Central memory CD8-positive, alpha-beta T cell (primary cell): ENCODE measurements around the gene MTFR1L.
"Not testable (repeated sequence)": the region's sequence is repeated elsewhere in the genome, so short reads cannot be mapped to it uniquely, and the experiment has no call there.

Experiments
- ATAC-seq: fragments of 150-1000 bp; cut with Tn5 transposase; replicated peaks from 2 replicates; pipeline ENCODE4 v1.10.0; 2022; ENCODE audit warnings: mild to moderate bottlenecking, moderate FRiP score, moderate number of reproducible peaks; ENCODE audit not compliant: poor library complexity, severe bottlenecking; ENCODE audit errors: extremely low read depth
- DNase-seq, 2 donors: peaks; one replicate each; pipeline ENCODE4 v3.0.0; 2021; ENCODE audit warnings: low spot score in 2 of 2
- H3K27ac Mint-ChIP-seq: one replicate; pipeline ENCODE4 v1.8.0; 2022; ENCODE audit warnings: low read depth, mild to moderate bottlenecking, moderate library complexity, mixed read lengths
- H3K27me3 Mint-ChIP-seq: one replicate; pipeline ENCODE4 v1.8.0; 2022; ENCODE audit warnings: mixed read lengths
- H3K36me3 Mint-ChIP-seq: one replicate; pipeline ENCODE4 v1.8.0; 2022; ENCODE audit warnings: mild to moderate bottlenecking, moderate library complexity, mixed read lengths; ENCODE audit not compliant: insufficient read depth
- H3K4me1 Mint-ChIP-seq: one replicate; pipeline ENCODE4 v1.8.0; 2022; ENCODE audit warnings: mixed read lengths
- H3K4me3 Mint-ChIP-seq: one replicate; pipeline ENCODE4 v1.8.0; 2022; ENCODE audit warnings: mild to moderate bottlenecking, moderate library complexity, mixed read lengths
- H3K9me3 Mint-ChIP-seq: one replicate; pipeline ENCODE4 v1.8.0; 2022; ENCODE audit warnings: mixed read lengths

The MTFR1L gene

DNA sequence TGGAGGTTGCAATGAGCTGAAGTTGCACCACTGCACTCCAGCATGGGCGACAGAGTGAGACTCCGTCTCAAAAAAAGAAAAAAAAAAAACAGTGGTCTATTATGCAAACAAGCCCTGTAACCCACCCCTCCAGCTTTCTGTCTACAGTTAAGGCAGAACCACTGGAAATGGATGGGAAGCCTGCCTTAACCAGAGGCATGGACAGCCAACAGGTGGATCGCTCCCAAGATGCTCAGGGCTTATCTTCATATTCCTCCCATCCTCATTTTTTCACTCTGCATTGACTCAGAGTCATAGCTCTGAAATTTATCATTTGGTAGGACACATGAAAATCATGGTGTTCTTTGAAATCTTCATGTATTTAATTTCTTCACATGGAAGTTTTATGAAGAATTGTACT is 8.7 kb downstream of the MTFR1L start:
- H3K27me3 Mint-ChIP-seq = no peaks in the 10 kb centered on the region
- no peak overlapping the region for H3K27ac Mint-ChIP-seq
- no peaks in the 10 kb centered on the region for H3K9me3 Mint-ChIP-seq
- no peak for DNase-seq
- peaks cover 57% of the 10 kb centered on the region for H3K36me3 Mint-ChIP-seq
- no peak for ATAC-seq
- no peaks in the 10 kb centered on the region for H3K4me1 Mint-ChIP-seq
- no peak overlapping the region for H3K4me3 Mint-ChIP-seq

DNA sequence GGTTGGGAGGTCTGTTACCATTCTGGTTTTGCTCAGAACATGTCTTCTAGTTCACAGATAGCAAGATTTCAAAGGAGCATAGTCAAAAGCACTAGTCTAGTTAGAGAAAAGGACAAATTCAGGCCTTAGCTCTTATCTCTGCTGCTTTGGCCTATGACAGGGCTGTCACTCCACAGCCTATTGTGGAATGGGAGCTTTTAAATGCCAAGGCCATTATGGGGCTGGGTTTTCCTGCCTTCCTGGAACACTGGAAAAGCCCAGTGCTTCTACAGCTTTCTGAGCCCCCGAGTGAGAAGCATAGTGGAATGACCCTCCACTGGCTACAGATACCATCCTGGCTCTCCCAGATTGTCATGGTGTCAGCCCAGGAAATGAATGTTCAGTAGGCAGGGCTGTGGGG is 9.3 kb downstream of the MTFR1L start:
- H3K36me3 Mint-ChIP-seq = peaks cover 57% of the 10 kb centered on the region
- no peaks in the 10 kb centered on the region for H3K9me3 Mint-ChIP-seq
- H3K27ac Mint-ChIP-seq = no peak overlapping the region

GRCh38 chr1:25831569-25832196 is 11.9 kb downstream of the MTFR1L start:
- Mint-ChIP-seq H3K27me3 (no peaks in the 10 kb centered on the region), H3K4me3 (no peak overlapping the region), H3K4me1 (no peaks in the 10 kb centered on the region), H3K36me3 (peaks cover 54% of the 10 kb centered on the region), H3K9me3 (no peaks in the 10 kb centered on the region), H3K27ac (no peak overlapping the region)
- DNase-seq (no peak), ATAC-seq (no peak)

More for the DNA sequence above, 9.3 kb downstream of the MTFR1L start:
- H3K4me3 Mint-ChIP-seq = no peak overlapping the region
- ATAC-seq (no peak), DNase-seq (no peak)
- H3K4me1 Mint-ChIP-seq = no peaks in the 10 kb centered on the region
- no peaks in the 10 kb centered on the region for H3K27me3 Mint-ChIP-seq

DNA sequence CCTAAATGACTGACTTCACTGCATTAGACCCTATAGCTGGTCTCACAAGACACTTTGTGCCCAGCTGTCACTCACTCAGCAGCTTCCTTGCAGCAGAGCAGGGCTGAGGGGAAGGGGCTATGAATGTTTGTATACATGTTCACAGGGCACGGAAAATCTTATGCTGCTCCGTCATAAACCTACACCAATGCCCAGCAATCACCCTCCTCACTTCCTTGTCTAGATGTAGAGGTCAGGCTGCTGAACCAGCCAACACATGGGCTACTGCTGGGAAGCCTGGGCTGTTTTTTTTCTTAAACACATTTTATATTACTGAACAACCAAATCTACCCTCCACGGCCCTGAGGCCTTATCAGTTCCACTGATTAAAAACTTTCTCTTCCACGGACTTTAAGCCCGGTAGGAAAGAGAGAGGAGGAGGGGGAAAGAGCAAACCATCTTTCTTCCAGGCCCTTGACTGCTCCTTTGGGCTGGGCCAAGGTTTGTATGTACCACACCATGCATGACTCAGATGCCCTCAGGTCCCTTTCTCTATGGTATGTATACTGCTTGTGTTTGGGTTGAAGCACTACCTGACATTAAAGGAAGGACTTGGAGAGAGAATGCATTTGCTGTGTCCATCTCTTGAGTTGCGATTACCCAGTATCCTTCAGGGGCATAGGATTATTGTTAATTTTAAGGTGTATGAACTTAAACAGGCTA is 12.7 kb downstream of the MTFR1L start:
- no peak for DNase-seq
- H3K36me3 Mint-ChIP-seq = peaks cover 52% of the 10 kb centered on the region
- no peak overlapping the region for H3K27ac Mint-ChIP-seq
- H3K4me3 Mint-ChIP-seq = no peak overlapping the region
- no peaks in the 10 kb centered on the region for H3K4me1 Mint-ChIP-seq
- H3K9me3 Mint-ChIP-seq = no peaks in the 10 kb centered on the region
- no peak for ATAC-seq
- H3K27me3 Mint-ChIP-seq = no peaks in the 10 kb centered on the region

DNA sequence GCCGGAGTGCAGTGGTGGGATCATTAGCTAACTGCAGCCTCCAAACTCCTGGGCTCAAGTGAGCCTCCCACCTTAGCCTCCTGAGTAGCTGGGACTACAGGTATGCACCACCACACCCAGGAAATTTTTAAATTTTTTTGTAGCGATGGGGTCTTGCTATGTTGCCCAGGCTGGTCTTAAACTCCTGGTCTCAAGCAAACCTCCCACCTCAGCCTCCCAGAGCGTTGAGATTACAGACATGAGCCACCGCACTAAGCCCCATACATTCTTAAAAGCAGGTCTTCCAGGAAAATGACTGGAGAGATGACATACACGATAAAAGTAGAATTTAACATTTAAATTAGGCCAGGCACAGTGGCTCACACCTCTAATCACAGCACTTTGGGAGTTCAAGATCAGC is 13.4 kb downstream of the MTFR1L start:
- no peak overlapping the region for H3K4me3 Mint-ChIP-seq
- H3K4me1 Mint-ChIP-seq = no peaks in the 10 kb centered on the region
- peaks cover 51% of the 10 kb centered on the region for H3K36me3 Mint-ChIP-seq
- no peak overlapping the region for H3K27ac Mint-ChIP-seq
- no peak for ATAC-seq
- H3K9me3 Mint-ChIP-seq = no peaks in the 10 kb centered on the region
- DNase-seq = no peak
- H3K27me3 Mint-ChIP-seq = no peaks in the 10 kb centered on the region

- H3K4me1 Mint-ChIP-seq = no peaks in the 10 kb centered on the region
- H3K27ac Mint-ChIP-seq = no peak overlapping the region
- no peaks in the 10 kb centered on the region for H3K27me3 Mint-ChIP-seq
- H3K9me3 Mint-ChIP-seq = no peaks in the 10 kb centered on the region
- DNase-seq (no peak), ATAC-seq (no peak)
- H3K36me3 Mint-ChIP-seq = peaks cover 35% of the 10 kb centered on the region
- H3K4me3 Mint-ChIP-seq = no peak overlapping the region
Observed at GRCh38 chr1:25834894-25835293, 15.1 kb downstream of the MTFR1L start.

DNA sequence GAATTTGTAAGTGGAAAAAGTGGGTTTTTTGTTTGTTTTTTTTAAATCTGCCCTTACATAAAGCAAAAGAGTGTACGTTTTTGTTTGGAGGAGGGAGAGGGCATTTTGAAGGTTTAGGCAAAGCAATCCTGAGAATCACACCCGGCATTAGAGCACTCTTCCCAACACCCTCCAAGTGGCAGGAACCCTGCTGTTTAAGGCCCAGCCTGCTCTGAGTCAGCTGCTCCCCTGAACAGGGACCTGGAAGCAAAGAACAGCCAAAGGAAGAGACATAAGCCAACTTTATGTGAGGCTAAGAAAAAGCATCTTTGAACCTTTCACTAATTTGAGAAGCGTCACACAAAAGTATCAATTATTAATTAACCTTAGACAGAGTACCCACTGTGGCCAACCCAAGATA is 16.9 kb downstream of the MTFR1L start:
- Mint-ChIP-seq H3K4me1 (no peaks in the 10 kb centered on the region), H3K9me3 (no peaks in the 10 kb centered on the region), H3K36me3 (peaks cover 19% of the 10 kb centered on the region), H3K4me3 (no peak overlapping the region), H3K27ac (no peak overlapping the region), H3K27me3 (no peaks in the 10 kb centered on the region)
- ATAC-seq = no peak
- no peak for DNase-seq

DNA sequence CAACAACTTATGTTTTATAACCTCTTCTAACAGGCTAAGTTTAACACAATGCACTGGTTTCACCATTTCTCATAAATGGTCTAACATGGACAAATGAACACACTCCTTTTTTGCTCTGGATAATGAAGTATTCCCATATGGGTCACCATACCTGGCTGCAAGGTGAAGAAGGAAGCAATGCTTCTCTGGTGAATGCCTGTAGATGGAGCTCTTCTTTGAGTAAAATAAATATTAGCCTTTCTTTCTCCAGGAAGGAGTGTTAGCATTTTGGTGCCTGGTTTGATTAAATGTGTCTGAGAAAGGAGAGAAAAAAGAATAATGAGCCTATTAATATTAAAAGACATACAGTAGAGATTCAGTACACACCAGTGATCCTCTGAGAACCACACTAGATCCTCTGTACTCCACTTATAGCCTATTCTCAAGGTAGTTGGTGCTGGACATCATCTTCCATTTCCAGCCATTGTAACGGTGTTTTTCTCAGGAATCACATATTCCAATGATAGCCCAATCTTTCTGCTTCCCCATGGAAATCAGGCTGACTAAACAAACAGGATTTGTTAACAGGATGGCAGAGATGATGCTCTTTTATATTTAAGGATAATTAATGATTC is 17.6 kb downstream of the MTFR1L start:
- Mint-ChIP-seq H3K36me3 (peaks cover 13% of the 10 kb centered on the region), H3K9me3 (no peaks in the 10 kb centered on the region), H3K27ac (no peak overlapping the region), H3K27me3 (no peaks in the 10 kb centered on the region), H3K4me1 (no peaks in the 10 kb centered on the region), H3K4me3 (no peak overlapping the region)
- ATAC-seq (no peak), DNase-seq (no peak)

GRCh38 chr1:25839808-25840207 is 20.1 kb downstream of the MTFR1L start:
- H3K4me3 Mint-ChIP-seq, H3K4me1 Mint-ChIP-seq, ATAC-seq, H3K36me3 Mint-ChIP-seq, H3K27me3 Mint-ChIP-seq, DNase-seq, H3K9me3 Mint-ChIP-seq, H3K27ac Mint-ChIP-seq: not testable (repeated sequence)

GRCh38 chr1:25843483-25843882 is 23.7 kb downstream of the MTFR1L start:
- Mint-ChIP-seq H3K9me3 (no peaks in the 10 kb centered on the region), H3K4me1 (no peaks in the 10 kb centered on the region), H3K27me3 (no peaks in the 10 kb centered on the region), H3K27ac (no peak overlapping the region), H3K4me3 (no peak overlapping the region), H3K36me3 (no peaks in the 10 kb centered on the region)
- ATAC-seq = no peak
- DNase-seq = no peak

DNA sequence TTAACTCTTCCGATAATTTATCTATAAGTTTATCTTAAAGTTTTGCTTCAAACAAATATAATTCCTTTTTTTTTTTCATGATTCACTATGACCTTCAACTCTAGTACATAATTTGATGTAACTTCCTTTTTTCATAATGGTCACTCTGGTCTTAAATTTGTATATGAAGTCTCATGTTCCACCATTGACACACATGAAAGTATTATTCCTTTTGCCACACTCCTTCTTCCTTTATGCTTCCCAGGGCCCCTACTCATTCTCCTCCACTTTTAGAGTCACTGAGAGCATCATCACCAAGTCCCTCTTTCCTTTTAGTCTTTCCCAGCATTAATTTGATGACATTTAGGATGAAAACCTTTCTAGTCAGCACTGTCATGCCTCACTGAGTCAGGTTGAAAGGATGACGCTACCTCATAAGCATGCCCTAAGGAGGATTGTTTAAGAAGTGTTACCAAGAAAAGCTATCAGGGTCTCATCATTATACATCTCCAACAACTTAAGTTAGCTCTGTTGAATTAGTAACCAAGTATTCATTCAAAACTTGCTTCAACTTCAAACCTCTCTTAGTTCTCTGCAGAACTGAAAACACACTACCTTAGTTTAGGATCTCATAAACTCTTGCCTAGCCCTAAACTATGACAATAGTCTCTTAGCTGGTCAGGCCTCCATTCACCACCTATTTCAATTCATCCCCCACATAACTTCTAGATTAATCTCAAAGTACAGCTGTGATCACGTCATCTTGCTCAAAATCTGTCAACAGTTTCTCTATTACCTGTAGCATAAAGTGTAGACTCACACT is 25.0 kb downstream of the MTFR1L start:
- Mint-ChIP-seq H3K4me1 (no peaks in the 10 kb centered on the region), H3K36me3 (no peaks in the 10 kb centered on the region), H3K27me3 (no peaks in the 10 kb centered on the region), H3K9me3 (no peaks in the 10 kb centered on the region), H3K4me3 (no peak overlapping the region), H3K27ac (no peak overlapping the region)
- no peak for DNase-seq
- ATAC-seq = no peak

DNA sequence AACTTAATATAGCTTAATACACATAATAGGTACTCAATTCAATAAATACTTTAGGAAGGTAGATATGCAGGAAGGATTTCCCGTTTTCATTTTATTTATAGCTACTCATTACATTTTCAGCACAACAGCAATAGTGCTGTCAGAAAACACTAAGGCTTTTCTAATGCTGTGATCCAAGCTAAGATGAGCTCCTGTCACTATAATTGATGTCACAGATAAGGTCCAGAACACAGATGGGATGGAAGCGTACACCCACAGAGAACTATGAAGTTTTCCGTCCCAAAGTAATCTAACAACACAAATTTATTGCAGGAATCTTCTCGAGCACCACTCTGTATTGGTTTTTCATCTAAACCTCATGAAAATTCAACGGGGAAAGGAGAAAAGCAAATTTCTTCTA is 25.9 kb downstream of the MTFR1L start:
- Mint-ChIP-seq H3K9me3 (no peaks in the 10 kb centered on the region), H3K27me3 (no peaks in the 10 kb centered on the region), H3K4me3 (no peak overlapping the region), H3K4me1 (no peaks in the 10 kb centered on the region), H3K36me3 (no peaks in the 10 kb centered on the region), H3K27ac (no peak overlapping the region)
- DNase-seq (no peak), ATAC-seq (no peak)
